ENCODE results near the gene CASKIN1.
A peak's percentile ranks its signal among the peaks of the same experiment; 100 is the strongest.
"Not testable (repeated sequence)": the region's sequence is repeated elsewhere in the genome, so short reads cannot be mapped to it uniquely, and the experiment has no call there.

CASKIN1 gene

GRCh38 chr16:2209258-2210008 is 13.0 kb upstream of the CASKIN1 start:
- no peak for DNase-seq

- no peak for DNase-seq
Observed at GRCh38 chr16:2208772-2209171, 12.4 kb upstream of the CASKIN1 start.

- no peak for DNase-seq
Observed at GRCh38 chr16:2208308-2208707, 11.9 kb upstream of the CASKIN1 start.

GRCh38 chr16:2207872-2208271 is 11.5 kb upstream of the CASKIN1 start:
- DNase-seq = no peak

- no peak for DNase-seq
Observed at GRCh38 chr16:2206780-2207433, 10.5 kb upstream of the CASKIN1 start.

GRCh38 chr16:2206420-2206779 is 10.0 kb upstream of the CASKIN1 start:
- no peak for DNase-seq

- DNase-seq = no peak
Observed at GRCh38 chr16:2205967-2206313, 9.5 kb upstream of the CASKIN1 start.

GRCh38 chr16:2205104-2205966 is 8.9 kb upstream of the CASKIN1 start, which contains the start of gene MLST8:
Gene MLST8, plus strand, starts transcription at chr16:2205454. Its CDS starts 632 bp downstream, at chr16:2206086.
- no peak for DNase-seq

GRCh38 chr16:2204416-2205103 is 8.2 kb upstream of the CASKIN1 start:
- no peak for DNase-seq

- DNase-seq = not testable (repeated sequence)
Observed at GRCh38 chr16:2203119-2203688, 6.8 kb upstream of the CASKIN1 start.

- DNase-seq = no peak
Observed at GRCh38 chr16:2200313-2200712, 3.9 kb upstream of the CASKIN1 start.

GRCh38 chr16:2199621-2200139 is 3.3 kb upstream of the CASKIN1 start:
- no peak for DNase-seq

- DNase-seq = no peak
Observed at GRCh38 chr16:2199095-2199494, 2.7 kb upstream of the CASKIN1 start.

- DNase-seq = no peak
Observed at GRCh38 chr16:2198283-2198682, 1.9 kb upstream of the CASKIN1 start.

- no peak for DNase-seq
Observed at GRCh38 chr16:2197765-2198164, 1.4 kb upstream of the CASKIN1 start.

GRCh38 chr16:2196981-2197511 is 641 bp upstream of the CASKIN1 start:
- DNase-seq = no peak

- DNase-seq = no peak
Observed at GRCh38 chr16:2195322-2196161, 863 bp downstream of the CASKIN1 start.

- DNase-seq = peak; percentile 67
Observed at GRCh38 chr16:2194852-2195321, 1.5 kb downstream of the CASKIN1 start.

- no peak for DNase-seq
Observed at GRCh38 chr16:2194166-2194834, 2.1 kb downstream of the CASKIN1 start.

GRCh38 chr16:2191446-2191706 is 5.0 kb downstream of the CASKIN1 start:
- DNase-seq = no peak
